Stimulated activated CD8-positive, alpha-beta memory T cell treated with anti-CD3 and anti-CD28 coated beads, Interleukin-4, amount 100 ng/mL, for 1 hour (primary cell): ENCODE data around the gene STXBP2.

ENCODE experiments used
- DNase-seq, 2 donors: peaks; one replicate each; pipeline ENCODE4 v3.0.0-alpha.2; 2020; ENCODE audit warnings: low read depth in 2 of 2, low spot score in 1 of 2

The STXBP2 gene

GRCh38 chr19:7636691-7637373 lies at the start of gene STXBP2:
Gene STXBP2 (plus strand): TSS chr19:7637110. CDS start chr19:7637150, 40 bp downstream.
- DNase-seq = peak; percentile 81 to 87

- DNase-seq = no peak
Observed at GRCh38 chr19:7589822-7590221, 47.1 kb upstream of the STXBP2 start.

GRCh38 chr19:7590256-7590655 lies 46.7 kb upstream of the STXBP2 start:
- no peak for DNase-seq

GRCh38 chr19:7595466-7596133 lies 41.3 kb upstream of the STXBP2 start, which contains the start of gene CAMSAP3:
Gene CAMSAP3 (plus strand): TSS chr19:7595863. CDS start chr19:7596003, 140 bp downstream.
- peak in 1 of 2 donors; percentile 7 for DNase-seq

- DNase-seq = no peak
Observed at GRCh38 chr19:7596211-7596937, 40.5 kb upstream of the STXBP2 start.

- DNase-seq = no peak
Observed at GRCh38 chr19:7597689-7598088, 39.2 kb upstream of the STXBP2 start.

- DNase-seq = no peak
Observed at GRCh38 chr19:7598180-7598579, 38.7 kb upstream of the STXBP2 start.

- DNase-seq = no peak
Observed at GRCh38 chr19:7600721-7601120, 36.2 kb upstream of the STXBP2 start.

- no peak for DNase-seq
Observed at GRCh38 chr19:7602240-7602934, 34.5 kb upstream of the STXBP2 start.

- no peak for DNase-seq
Observed at GRCh38 chr19:7602935-7603497, 33.9 kb upstream of the STXBP2 start.

GRCh38 chr19:7603919-7604318 lies 33.0 kb upstream of the STXBP2 start:
- DNase-seq = no peak

- no peak for DNase-seq
Observed at GRCh38 chr19:7605490-7606222, 31.3 kb upstream of the STXBP2 start.

- no peak for DNase-seq
Observed at GRCh38 chr19:7606289-7606688, 30.6 kb upstream of the STXBP2 start.

GRCh38 chr19:7607212-7607873 lies 29.6 kb upstream of the STXBP2 start:
- no peak for DNase-seq

GRCh38 chr19:7607874-7608560 lies 28.9 kb upstream of the STXBP2 start:
- no peak for DNase-seq

GRCh38 chr19:7610491-7611240 lies 26.2 kb upstream of the STXBP2 start:
- DNase-seq = no peak

GRCh38 chr19:7611541-7612279 lies 25.2 kb upstream of the STXBP2 start:
- no peak for DNase-seq
